ENCODE results near the gene ITGB6. TPM values are rescaled to one million over a fixed set of nuclear protein-coding genes. Genes with fewer than 3 reads are reported as not detected.

The ITGB6 gene
- total and polyA plus RNA-seq, 2 of the 8 experiments (the other 6 are each of a cell fraction or from before 2014, with no cell fraction given), result not detected

DNA sequence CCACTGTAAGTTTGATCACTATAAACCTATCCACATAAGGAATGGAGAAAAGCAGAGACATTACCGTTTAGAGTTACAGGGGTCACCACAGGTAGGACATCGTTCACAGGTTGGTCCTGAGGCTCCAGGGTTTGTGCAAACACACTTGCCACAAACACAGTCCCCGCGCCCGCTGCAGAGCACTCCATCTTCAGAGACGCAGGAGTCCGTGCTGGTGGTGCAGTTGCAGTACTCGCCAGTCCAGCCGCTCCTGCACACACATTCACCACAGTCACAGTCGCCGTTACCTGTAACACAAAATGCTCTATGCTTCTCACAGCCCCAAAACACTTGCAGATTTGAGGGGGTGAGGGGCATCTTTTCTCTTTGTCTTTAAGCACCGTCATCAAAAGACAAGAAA lies 73.8 kb downstream of the ITGB6 start (continued):
- TF ChIP-seq, protein P1, sequence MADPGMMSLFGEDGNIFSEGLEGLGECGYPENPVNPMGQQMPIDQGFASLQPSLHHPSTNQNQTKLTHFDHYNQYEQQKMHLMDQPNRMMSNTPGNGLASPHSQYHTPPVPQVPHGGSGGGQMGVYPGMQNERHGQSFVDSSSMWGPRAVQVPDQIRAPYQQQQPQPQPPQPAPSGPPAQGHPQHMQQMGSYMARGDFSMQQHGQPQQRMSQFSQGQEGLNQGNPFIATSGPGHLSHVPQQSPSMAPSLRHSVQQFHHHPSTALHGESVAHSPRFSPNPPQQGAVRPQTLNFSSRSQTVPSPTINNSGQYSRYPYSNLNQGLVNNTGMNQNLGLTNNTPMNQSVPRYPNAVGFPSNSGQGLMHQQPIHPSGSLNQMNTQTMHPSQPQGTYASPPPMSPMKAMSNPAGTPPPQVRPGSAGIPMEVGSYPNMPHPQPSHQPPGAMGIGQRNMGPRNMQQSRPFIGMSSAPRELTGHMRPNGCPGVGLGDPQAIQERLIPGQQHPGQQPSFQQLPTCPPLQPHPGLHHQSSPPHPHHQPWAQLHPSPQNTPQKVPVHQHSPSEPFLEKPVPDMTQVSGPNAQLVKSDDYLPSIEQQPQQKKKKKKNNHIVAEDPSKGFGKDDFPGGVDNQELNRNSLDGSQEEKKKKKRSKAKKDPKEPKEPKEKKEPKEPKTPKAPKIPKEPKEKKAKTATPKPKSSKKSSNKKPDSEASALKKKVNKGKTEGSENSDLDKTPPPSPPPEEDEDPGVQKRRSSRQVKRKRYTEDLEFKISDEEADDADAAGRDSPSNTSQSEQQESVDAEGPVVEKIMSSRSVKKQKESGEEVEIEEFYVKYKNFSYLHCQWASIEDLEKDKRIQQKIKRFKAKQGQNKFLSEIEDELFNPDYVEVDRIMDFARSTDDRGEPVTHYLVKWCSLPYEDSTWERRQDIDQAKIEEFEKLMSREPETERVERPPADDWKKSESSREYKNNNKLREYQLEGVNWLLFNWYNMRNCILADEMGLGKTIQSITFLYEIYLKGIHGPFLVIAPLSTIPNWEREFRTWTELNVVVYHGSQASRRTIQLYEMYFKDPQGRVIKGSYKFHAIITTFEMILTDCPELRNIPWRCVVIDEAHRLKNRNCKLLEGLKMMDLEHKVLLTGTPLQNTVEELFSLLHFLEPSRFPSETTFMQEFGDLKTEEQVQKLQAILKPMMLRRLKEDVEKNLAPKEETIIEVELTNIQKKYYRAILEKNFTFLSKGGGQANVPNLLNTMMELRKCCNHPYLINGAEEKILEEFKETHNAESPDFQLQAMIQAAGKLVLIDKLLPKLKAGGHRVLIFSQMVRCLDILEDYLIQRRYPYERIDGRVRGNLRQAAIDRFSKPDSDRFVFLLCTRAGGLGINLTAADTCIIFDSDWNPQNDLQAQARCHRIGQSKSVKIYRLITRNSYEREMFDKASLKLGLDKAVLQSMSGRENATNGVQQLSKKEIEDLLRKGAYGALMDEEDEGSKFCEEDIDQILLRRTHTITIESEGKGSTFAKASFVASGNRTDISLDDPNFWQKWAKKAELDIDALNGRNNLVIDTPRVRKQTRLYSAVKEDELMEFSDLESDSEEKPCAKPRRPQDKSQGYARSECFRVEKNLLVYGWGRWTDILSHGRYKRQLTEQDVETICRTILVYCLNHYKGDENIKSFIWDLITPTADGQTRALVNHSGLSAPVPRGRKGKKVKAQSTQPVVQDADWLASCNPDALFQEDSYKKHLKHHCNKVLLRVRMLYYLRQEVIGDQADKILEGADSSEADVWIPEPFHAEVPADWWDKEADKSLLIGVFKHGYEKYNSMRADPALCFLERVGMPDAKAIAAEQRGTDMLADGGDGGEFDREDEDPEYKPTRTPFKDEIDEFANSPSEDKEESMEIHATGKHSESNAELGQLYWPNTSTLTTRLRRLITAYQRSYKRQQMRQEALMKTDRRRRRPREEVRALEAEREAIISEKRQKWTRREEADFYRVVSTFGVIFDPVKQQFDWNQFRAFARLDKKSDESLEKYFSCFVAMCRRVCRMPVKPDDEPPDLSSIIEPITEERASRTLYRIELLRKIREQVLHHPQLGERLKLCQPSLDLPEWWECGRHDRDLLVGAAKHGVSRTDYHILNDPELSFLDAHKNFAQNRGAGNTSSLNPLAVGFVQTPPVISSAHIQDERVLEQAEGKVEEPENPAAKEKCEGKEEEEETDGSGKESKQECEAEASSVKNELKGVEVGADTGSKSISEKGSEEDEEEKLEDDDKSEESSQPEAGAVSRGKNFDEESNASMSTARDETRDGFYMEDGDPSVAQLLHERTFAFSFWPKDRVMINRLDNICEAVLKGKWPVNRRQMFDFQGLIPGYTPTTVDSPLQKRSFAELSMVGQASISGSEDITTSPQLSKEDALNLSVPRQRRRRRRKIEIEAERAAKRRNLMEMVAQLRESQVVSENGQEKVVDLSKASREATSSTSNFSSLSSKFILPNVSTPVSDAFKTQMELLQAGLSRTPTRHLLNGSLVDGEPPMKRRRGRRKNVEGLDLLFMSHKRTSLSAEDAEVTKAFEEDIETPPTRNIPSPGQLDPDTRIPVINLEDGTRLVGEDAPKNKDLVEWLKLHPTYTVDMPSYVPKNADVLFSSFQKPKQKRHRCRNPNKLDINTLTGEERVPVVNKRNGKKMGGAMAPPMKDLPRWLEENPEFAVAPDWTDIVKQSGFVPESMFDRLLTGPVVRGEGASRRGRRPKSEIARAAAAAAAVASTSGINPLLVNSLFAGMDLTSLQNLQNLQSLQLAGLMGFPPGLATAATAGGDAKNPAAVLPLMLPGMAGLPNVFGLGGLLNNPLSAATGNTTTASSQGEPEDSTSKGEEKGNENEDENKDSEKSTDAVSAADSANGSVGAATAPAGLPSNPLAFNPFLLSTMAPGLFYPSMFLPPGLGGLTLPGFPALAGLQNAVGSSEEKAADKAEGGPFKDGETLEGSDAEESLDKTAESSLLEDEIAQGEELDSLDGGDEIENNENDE (IDR thresholded peaks at IDR 0.05; ENCODE audit: insufficient replicate concordance, low read length), result no peak
- no peak for TF ChIP-seq TAF7 (optimal IDR thresholded peaks at IDR 0.05; ENCODE audit: borderline replicate concordance, low read depth, low read length)
- TF ChIP-seq EP300 (IDR thresholded peaks at IDR 0.05; ENCODE audit: borderline replicate concordance in 1 of 2, low read depth in 2 of 2, low read length in 2 of 2), result no peak
- no peak for TF ChIP-seq ATF2 (IDR thresholded peaks at IDR 0.05; ENCODE audit: low read length)
- TF ChIP-seq FOSL1 (IDR thresholded peaks at IDR 0.05; ENCODE audit: insufficient read depth, low read depth, low read length), result no peak
- TF ChIP-seq CREB1 (IDR thresholded peaks at IDR 0.05), result no peak
- no peak for TF ChIP-seq HDAC2 (IDR thresholded peaks at IDR 0.05; ENCODE audit: borderline replicate concordance in 1 of 2, low read depth in 2 of 2, low read length in 2 of 2)
- no peak for TF ChIP-seq TAF1 (IDR thresholded peaks at IDR 0.05; ENCODE audit: low read depth, low read length)

Measured in H1 (cell line).